ENCODE results near the gene ZNF346. TPM values are rescaled to one million over a fixed set of nuclear protein-coding genes. Genes with fewer than 3 reads are reported as not detected.

Gene ZNF346
- total and polyA plus RNA-seq, 10 of the 15 experiments (the other 5 are each of a cell fraction or from before 2014, with no cell fraction given) = 6.5 to 30.2 (median 24.0) TPM

GRCh38 chr5:177035976-177036375 lies 13.5 kb downstream of the ZNF346 start:
- DNase-seq (ENCODE audit: low read depth, low spot score) (no peak), ATAC-seq (peak; percentile 74), FAIRE-seq (no peak)
- Histone ChIP-seq H3K27me3 (replicated peaks in 1 of 2; ENCODE audit: control insufficient read depth in 2 of 2, insufficient read depth in 2 of 2, low read length in 1 of 2) (no peaks in the 10 kb centered on the region), H4K20me1 (ENCODE audit: control insufficient read depth, insufficient read depth) (no peaks in the 10 kb centered on the region), H3K79me2 (ENCODE audit: control insufficient read depth, insufficient read depth, low read length) (peaks cover 6% of the 10 kb centered on the region), H3K9me3 (replicated peaks; ENCODE audit: control insufficient read depth, insufficient read depth, low read length) (no peaks in the 10 kb centered on the region), H3K4me1 (ENCODE audit: control insufficient read depth, insufficient read depth, low read length) (peaks cover 16% of the 10 kb centered on the region), H3K36me3 (ENCODE audit: control insufficient read depth in 2 of 2, insufficient read depth in 2 of 2, low read length in 1 of 2) (peaks cover 0 to 4% of the 10 kb centered on the region in 2 experiments; a peak in 3 of 4 replicates), H3K4me2 (ENCODE audit: control insufficient read depth, insufficient read depth) (peak overlapping the region; percentile 47), H3K27ac (ENCODE audit: control insufficient read depth, insufficient read depth) (no peak overlapping the region; the same call in 1 of the 2 replicates), H2AFZ (ENCODE audit: control insufficient read depth, low read depth, low read length) (no peak overlapping the region), H3K4me3 (no peak overlapping the region), H3K9ac (ENCODE audit: control insufficient read depth, insufficient read depth, low read length) (no peak overlapping the region)
- CTCF ChIA-PET = interaction anchor here (0.6 to 2.9 kb wide), 2 partner anchors 13 to 239 kb away, joined by 3 to 15 read pairs; partner anchors contain the start of gene ZNF346
- SMC1A ChIA-PET (ENCODE audit: uncharacterized antibody, unreplicated experiment) = interaction anchor here (0.6 kb wide), 1 partner anchor 142 kb away, joined by 3 read pairs; no protein-coding TSS in a partner anchor
- RAD21 ChIA-PET (ENCODE audit: unreplicated experiment) = interaction anchor here (1.2 kb wide), 1 partner anchor 54 kb away, joined by 3 read pairs; no protein-coding TSS in a partner anchor
- intact Hi-C loops (cut with micrococcal nuclease; ENCODE audit: unreplicated experiment) (no loop called here), in situ Hi-C loops (cut with MboI) (no loop called here)
- peak; percentile 10 for TF ChIP-seq MEF2B (IDR thresholded peaks at IDR 0.05; ENCODE audit: partially characterized antibody, poor library complexity, severe bottlenecking)
- TF ChIP-seq, protein P1, sequence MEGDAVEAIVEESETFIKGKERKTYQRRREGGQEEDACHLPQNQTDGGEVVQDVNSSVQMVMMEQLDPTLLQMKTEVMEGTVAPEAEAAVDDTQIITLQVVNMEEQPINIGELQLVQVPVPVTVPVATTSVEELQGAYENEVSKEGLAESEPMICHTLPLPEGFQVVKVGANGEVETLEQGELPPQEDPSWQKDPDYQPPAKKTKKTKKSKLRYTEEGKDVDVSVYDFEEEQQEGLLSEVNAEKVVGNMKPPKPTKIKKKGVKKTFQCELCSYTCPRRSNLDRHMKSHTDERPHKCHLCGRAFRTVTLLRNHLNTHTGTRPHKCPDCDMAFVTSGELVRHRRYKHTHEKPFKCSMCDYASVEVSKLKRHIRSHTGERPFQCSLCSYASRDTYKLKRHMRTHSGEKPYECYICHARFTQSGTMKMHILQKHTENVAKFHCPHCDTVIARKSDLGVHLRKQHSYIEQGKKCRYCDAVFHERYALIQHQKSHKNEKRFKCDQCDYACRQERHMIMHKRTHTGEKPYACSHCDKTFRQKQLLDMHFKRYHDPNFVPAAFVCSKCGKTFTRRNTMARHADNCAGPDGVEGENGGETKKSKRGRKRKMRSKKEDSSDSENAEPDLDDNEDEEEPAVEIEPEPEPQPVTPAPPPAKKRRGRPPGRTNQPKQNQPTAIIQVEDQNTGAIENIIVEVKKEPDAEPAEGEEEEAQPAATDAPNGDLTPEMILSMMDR (IDR thresholded peaks at IDR 0.05 in 2 of 3, conservative IDR thresholded peaks at IDR 0.05 in 1 of 3; ENCODE audit: control insufficient read depth in 2 of 3, extremely low read depth in 1 of 3, insufficient read depth in 1 of 3, low read depth in 3 of 3, low read length in 3 of 3) = 0 out of 6 replicates have a peak, but pooled peaks of 1 of the 3 experiments have one; percentile 2
- TF ChIP-seq TCF7 (IDR thresholded peaks at IDR 0.05; ENCODE audit: borderline replicate concordance) = peak; percentile 76; the same call in 1 of the 2 replicates
- TF ChIP-seq E4F1 (IDR thresholded peaks at IDR 0.05; ENCODE audit: borderline replicate concordance, partially characterized antibody) = no peak
- no peak for TF ChIP-seq BCLAF1 (IDR thresholded peaks at IDR 0.05)
- TF ChIP-seq YY1 (IDR thresholded peaks at IDR 0.05; ENCODE audit: low read depth, low read length) = peak; percentile 40; the same call in 1 of the 2 replicates
- TF ChIP-seq TCF12 (IDR thresholded peaks at IDR 0.05; ENCODE audit: low read depth, low read length) = no peak
- no peak for TF ChIP-seq CEBPB (IDR thresholded peaks at IDR 0.05; ENCODE audit: borderline replicate concordance in 1 of 2, low read depth in 2 of 2, low read length in 2 of 2)
- peak; percentile 73 for TF ChIP-seq RUNX3 (IDR thresholded peaks at IDR 0.05; ENCODE audit: low read length)
- WGBS (ENCODE audit: insufficient coverage, insufficient replicate concordance, low lambda C conversion rate, missing lambda C conversion rate) = 50% methylated on average over 1 of the region's 1 CpG
- POLR2A ChIA-PET = interaction anchor here (0.6 to 1.1 kb wide), 2 partner anchors 16 to 241 kb away, joined by 3 to 6 read pairs; no protein-coding TSS in a partner anchor
- no TSS peak for BruUV-seq (replicated peaks)
